ENCODE results near the gene DPM3.
"Not testable (repeated sequence)": the region's sequence is repeated elsewhere in the genome, so short reads cannot be mapped to it uniquely, and the experiment has no call there.

DNA sequence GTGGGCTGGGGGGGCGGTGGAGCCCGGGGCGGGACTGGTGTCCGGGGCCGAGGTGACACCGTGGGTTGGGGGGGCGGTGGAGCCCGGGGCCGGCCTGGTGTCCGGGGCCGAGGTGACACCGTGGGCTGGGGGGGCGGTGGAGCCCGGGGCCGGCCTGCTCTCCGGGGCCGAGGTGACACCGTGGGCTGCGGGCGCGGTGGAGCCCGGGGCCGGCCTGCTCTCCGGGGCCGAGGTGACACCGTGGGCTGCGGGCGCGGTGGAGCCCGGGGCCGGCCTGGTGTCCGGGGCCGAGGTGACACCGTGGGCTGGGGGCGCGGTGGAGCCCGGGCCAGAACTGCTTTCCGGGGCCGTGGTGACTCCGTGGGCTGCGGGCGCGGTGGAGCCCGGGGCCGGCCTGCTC, 49.6 kb upstream of the DPM3 start:
- TF ChIP-seq CEBPB, SMC3, BHLHE40 (IDR thresholded peaks at IDR 0.05; ENCODE audit: low read depth, low read length): not testable (repeated sequence)
- TF ChIP-seq, protein P1, sequence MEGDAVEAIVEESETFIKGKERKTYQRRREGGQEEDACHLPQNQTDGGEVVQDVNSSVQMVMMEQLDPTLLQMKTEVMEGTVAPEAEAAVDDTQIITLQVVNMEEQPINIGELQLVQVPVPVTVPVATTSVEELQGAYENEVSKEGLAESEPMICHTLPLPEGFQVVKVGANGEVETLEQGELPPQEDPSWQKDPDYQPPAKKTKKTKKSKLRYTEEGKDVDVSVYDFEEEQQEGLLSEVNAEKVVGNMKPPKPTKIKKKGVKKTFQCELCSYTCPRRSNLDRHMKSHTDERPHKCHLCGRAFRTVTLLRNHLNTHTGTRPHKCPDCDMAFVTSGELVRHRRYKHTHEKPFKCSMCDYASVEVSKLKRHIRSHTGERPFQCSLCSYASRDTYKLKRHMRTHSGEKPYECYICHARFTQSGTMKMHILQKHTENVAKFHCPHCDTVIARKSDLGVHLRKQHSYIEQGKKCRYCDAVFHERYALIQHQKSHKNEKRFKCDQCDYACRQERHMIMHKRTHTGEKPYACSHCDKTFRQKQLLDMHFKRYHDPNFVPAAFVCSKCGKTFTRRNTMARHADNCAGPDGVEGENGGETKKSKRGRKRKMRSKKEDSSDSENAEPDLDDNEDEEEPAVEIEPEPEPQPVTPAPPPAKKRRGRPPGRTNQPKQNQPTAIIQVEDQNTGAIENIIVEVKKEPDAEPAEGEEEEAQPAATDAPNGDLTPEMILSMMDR (conservative IDR thresholded peaks at IDR 0.05; ENCODE audit: low read depth, low read length) = not testable (repeated sequence)
